Nasal cavity respiratory epithelium epithelial cell of viscerocranial mucosa (primary cell): ENCODE measurements around the gene PNLIPRP1. TPM values are rescaled to one million over a fixed set of nuclear protein-coding genes. Genes with fewer than 3 reads are reported as not detected.

Experiments
- total RNA-seq: library from RNA; depleted of rRNA; stranded (reverse); fragments of >200 nt; gene quantifications from 2 replicates; pipeline ENCODE4 v1.2.3, GENCODE V29; 2014

PNLIPRP1 gene
- not detected in 2 replicates for total RNA-seq

DNA sequence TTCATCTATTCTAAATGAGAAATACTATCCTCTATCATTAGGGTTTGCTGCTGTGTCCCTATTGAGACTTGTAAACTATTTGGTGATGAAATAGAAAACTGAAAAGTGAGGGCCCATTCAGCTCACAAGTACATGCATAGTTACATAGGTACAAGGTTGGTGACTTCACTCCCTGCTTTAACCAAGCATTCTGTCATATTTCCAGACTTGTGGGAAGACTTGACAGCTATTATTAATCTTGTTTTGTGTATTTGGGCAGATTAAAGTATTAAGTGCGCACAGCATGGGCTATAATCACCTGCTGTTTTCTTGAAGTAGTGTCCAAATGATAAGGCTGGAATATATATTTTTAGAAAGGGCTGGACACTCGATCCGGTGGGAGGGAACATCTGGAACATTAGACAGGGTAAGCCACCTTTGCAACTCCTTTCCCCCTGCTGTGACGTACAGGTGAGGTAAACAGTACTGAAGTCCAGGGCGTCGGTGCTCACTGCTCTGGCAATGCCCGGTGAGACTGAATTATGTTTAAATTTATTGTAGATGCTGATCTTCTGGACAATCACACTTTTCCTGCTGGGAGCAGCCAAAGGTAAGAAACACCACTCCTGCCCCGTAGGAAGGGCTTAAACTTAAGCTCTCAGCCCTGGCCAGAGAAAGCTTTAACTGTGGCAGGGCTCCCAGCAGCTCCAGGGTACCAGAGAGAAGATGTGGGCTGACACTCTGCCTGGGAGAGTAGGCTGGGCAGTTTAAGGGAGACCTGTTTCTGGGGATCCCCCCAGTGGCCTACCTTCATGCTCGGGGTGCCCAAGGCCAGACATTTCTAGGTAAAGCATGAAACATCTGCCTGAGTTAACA lies at the start of gene PNLIPRP1:
PNLIPRP1 (plus strand) TSS at position 370 of the 855 bp plus-strand sequence; CDS start at position 541, 171 bp downstream.

DNA sequence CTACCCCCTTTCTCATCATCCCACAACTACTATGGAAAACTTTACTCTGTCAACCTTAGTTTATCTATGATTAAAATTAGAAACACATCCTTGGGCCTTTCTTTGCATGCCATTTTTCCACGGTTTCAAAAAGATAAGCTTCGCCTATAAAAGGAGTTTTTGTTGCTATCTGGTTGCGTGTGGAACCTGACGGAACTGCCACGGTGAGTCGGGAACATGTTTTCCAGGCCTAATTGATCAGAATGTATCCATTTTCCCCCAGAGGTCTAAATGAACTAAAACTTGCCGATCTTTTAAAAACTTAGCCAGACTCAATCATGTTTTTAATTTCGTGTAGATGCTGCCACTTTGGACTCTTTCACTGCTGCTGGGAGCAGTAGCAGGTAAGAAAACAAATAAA lies 45.0 kb upstream of the PNLIPRP1 start, which contains the start of gene PNLIP:
PNLIP (plus strand) TSS at position 176 of the 400 bp plus-strand sequence; CDS start at position 338, 162 bp downstream.

DNA sequence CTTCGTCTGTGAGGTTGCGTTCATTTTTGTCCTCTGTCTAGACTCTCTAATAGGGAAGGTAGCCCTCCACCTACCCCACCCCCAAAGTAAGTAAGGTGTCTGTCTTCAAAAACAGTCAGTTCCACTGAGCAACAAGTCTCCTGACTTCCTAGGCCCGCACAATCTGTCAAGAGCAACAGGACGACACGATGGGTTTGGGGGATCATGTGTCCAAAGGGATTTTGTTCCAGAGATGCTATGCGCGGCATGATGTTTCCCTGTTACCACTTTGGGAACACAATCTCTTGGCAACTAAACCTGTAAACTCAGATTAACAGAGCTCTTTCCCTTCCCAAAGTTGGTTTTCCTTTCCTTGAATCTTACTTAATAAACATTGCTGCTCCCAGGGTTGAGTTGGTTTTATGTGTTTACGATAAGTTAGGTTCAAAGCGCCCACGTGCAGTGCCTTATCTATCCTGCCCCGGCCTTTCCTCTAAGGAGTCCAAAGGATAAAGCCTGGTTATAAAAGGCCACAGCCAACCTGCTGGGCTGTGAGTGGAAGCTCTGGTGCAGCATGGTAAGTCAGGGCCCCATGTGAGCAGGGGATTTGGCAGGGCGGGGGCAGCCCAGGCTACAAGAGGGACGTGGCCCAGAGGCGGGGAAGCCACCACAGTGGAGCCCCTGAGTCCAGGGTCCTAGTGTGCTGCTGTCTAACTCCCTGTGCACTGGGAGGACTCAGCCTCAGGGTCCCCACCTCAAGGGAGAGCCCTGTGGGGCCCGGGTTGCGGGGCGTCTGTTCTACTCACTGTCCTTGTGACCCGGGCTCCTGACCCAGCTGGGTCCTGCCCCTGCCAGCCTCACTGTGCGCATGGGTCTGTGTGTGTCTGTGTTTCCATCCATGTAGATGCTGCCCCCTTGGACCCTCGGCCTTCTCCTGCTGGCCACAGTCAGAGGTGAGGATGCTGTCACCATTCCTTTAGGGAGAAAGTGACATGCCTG lies 30.0 kb downstream of the PNLIPRP1 start, which contains the start of gene PNLIPRP2:
PNLIPRP2 (plus strand) TSS at position 531 of the 978 bp plus-strand sequence.

Other genes with a start within 250 kb of the PNLIPRP1 start
- 29.0 and 171 TPM in 2 replicates for gene PNLIPRP3, start 163.1 kb upstream of the PNLIPRP1 start, total RNA-seq
- gene PNLIP, start 45.0 kb upstream of the PNLIPRP1 start, total RNA-seq, result not detected in 2 replicates
- gene PNLIPRP2, start 30.0 kb downstream of the PNLIPRP1 start, total RNA-seq, result not detected in 2 replicates
- gene HSPA12A, start 151.6 kb downstream of the PNLIPRP1 start, total RNA-seq, result 2.7 and 9.1 TPM in 2 replicates